NCI-H2196 (cell line): ENCODE results near the gene ZNF616.

Source experiments
- DNase-seq: peaks from one replicate; lab custom pipeline; 2025; ENCODE audit not compliant: unreplicated experiment; lab: John Stamatoyannopoulos, UW

The ZNF616 gene

GRCh38 chr19:52139252-52140031 is at the start of gene ZNF616:
Gene ZNF616 (minus strand): TSS chr19:52139938. CDS start chr19:52130512, 9,426 bp downstream.
- peak; percentile 96 for DNase-seq

DNA sequence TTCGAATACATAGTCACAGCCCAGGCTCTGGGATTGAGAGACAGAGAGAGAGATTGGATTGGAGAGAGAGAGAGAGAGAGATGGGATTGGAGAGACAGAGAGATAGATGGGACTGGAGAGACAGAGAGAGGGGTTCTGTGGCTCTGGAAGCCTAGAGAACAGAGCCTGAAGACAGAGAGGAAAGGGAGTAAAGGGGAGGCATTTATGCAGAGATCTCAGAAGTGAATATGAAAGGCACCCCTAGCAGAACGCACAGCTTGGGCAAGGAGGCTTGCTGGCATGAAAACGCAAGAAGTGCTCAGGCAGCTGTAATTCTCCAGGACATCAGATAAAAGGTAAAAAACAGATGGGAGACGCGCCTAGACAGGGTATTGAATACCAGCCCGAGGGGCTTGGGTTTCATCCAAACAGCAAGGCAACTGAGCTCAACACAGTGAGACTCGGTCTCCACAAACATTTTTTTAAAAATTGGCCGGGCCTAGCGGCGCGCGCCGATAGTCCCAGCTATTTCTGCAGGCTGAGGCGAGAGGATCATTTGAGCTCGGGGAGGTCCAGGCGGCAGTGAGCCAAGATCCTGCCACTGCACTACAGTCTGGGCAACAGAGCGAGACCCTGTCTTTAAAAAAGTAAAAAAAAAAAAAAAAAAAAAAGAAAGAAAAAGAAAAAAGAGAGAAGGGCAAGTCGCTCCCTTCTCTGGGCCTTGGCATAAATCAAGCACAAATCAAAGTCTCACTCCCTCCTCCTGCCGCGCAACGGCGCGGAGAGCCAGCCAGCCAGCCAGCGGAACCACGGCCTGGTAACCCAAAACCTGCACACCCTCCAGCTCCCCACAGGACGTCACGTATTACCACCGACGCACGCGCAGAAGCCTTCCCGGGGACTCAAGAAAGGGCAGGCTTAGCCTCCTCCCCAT is 49.3 kb upstream of the ZNF616 start:
- peak; percentile 57 for DNase-seq

- no peak for DNase-seq
Measured at GRCh38 chr19:52187407-52187806, 47.7 kb upstream of the ZNF616 start.

- DNase-seq = no peak
Measured at GRCh38 chr19:52176574-52176973, 36.8 kb upstream of the ZNF616 start.

DNA sequence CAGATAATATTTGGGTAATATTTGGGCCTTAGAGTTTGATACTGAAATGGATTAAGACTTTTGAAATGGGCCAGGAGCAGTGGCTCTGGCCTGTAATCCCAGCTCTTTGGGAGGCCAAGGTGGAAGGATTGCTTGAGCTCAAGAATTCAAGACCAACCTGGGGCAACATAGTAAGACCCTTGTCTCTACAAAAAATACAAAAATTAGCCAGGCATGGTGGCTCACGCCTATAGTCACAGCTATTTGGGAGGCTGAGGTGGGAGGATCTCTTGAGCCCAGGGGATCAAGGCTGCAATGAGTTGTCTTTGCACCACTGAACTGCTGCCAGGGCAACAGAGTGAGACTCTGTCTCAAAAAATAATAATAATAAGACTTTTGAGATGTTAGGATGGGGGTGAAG is 32.6 kb upstream of the ZNF616 start:
- DNase-seq = no peak

DNA sequence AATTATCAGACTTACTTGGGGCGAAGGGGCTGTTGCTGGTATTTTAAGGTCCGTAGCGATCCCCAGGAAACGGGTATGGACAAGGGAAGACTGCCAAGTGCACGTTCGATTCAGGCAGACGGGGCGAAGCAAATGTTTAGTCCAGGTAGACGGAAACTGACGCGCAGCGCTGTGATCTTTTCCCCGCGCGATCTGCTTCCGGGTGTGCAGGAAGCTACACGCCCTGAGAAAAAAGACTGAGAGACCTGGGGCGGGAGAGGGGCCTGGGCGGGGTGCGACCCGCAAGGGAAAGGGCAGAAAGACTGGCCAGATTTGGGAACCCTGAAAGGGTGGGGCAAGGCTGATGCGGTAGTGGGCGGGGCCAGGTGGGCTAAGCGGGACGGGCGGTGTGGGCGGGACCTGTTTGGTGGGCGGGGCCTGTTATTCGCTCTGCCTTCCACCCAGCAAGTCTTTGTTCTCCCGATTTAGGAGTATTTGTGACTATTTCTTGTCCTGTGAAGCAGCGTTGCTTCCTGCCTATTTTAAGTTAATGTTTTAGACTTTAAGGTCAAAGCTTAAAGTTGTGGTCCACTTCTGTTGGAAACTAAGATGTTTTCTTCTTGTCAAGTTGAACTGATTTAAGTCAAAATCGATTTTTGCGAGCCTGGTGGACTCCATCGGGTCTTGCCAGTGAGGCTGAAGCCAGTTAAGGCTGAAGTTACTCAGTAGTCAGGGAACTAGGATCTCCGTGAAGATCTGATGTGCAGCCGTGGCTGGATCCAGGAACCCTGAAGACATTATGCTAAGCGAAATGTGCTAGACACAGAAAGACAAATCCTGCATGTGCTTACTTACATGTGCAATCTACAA is 31.8 kb upstream of the ZNF616 start, which contains the start of gene ZNF836:
TSS of gene ZNF836 (minus strand) at position 301 of the 849 bp plus-strand sequence. CDS start 3,549 bp downstream, outside the sequence.
- DNase-seq = peak; percentile 75

- no peak for DNase-seq
Measured at GRCh38 chr19:52170863-52171320, 31.2 kb upstream of the ZNF616 start.

DNA sequence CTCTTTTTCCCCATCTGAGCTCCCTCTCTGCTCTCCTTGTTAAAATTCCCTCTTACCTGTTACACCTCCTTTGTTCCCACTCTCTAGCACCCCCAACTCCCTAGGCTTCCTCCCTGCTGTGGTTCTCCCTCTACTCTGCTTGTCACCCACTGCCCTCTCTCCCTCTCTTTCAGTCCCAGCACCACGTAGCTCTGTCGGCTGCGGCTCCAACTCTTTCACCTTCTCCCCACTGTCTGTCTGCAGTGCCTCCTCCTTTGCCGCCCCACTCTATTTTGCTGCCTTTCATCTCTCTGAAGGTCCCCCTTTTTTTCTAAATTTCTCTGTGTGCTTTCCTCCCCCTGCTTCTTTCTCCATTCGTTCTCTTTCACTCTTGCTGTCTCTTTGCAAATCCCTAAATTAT is 30.6 kb upstream of the ZNF616 start:
- DNase-seq = no peak

DNA sequence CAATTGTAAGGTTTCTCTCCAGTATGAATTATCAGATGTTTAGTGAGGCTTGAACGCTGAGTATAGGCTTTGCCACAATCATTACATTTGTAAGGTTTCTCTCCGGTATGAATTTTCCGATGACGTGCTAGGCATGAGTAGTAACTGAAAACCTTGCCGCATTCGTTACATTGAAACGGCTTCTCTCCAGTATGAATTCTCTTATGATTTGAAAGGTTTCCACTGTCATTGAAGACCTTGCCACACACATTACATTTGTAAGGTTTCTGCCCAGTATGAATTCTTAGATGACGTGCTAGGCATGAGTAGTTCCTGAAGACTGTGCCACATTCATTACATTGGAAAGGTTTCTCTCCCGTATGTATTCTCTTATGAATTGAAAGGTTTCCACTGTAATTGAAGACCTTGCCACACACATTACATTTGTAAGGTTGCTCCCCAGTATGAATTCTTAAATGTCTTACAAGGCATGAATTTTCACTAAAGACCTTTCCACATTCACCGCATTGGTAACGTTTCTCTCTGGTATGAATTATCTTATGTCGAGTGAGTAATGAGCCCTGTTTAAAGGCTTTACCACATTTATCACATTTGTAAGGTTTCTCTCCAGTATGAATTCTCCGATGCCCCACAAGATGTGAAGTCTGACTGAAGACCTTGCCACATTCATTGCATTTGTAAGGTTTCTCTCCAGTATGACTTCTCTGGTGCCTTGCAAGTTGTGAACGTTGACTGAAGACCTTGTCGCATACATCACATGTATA is 16.0 kb upstream of the ZNF616 start:
- no peak for DNase-seq

GRCh38 chr19:52148256-52148655 is 8.5 kb upstream of the ZNF616 start:
- DNase-seq = no peak

DNA sequence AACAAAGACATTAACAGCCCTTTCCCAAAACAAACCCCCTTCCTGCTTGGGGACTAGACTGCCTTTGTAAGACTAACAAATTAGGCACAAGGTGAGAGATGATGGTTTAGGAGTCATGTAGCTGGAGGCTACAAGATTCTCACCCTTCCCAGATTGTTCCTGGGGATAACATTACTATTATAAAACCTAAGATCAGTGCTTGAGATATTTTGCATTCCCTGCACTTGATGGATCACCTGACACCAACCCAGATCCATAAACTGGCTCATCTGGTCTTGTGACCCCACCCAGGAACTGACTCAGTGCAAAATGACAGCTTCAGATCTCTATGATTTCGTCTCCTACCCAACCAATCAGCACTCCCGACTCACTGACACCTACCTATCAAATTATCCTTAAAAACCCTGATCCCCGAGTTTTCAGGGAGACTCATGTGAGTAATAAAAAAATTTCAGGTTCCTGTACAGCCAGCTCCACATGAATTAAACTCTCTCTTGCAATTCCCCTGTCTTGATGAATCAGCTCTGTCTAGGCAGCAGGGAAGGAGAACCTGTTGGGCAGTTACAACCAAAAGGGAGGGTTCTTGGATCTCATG is 2.4 kb upstream of the ZNF616 start:
- DNase-seq = no peak

DNA sequence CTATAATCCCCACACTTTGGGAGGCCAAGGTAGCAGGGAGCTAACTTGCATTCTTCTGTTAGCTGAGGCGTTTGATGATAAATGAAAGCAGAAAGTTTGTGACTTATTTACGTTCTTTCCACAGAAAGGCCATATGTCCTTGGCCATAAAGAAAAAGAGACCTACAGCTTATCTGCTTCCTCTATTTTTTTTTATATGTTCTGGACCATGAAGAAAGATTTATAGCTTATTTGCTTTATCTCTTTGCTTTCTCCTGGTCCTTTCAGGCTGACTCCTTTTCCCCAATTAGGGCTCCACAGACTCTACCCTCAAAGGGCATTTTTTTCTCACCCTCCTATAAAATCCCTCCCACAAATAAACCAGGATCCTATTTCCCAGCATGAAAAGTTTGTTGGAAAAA is 1.5 kb upstream of the ZNF616 start:
- no peak for DNase-seq

GRCh38 chr19:52140032-52140710 is 433 bp upstream of the ZNF616 start:
- no peak for DNase-seq

DNA sequence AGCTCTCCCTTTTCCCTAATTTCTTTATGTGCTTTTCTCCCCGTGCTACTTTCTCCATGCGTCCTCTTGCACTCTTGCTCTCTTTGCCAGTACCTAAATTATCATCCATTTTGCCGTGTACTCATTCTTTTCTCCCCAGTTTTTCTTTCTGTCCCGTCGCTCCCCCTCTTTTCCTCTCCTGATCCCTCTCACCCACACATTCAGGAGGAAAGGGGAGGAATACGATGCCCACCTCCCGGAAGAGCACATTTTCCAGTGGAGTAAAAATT is 821 bp downstream of the ZNF616 start:
- no peak for DNase-seq

DNA sequence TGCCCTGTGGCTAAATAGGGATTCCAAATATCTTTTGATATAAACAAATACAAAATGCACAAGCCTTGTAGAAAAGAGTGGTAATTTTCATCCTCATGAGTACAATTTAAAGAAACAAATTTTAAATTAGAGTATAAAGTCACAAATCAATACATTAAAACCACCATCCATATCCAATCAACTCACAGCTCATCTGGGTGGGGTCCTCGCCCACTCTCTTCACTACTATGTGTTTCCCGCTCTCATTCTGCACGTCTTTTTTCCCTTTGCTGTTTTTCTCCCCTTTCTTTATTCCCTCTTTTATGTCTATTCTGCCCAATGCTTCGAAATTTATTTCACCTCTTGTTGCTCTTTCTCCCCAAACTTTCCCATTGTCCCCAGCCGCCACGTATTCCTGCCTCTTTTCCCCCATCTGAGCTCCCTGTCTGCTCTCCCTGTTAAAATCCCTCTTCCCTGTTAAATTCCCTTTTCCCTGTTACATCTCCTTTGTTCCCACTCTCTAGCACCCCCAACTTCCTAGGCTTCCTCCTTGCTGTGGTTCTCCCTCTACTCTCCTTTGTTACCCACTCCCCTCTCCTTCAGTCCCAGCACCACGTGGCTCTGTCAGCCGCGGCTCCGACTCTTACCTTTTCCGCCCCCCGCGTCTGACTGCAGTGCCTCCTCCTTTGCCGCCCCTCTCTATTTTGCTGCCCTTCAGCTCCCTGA is 1.3 kb downstream of the ZNF616 start:
- peak; percentile 2 for DNase-seq

- no peak for DNase-seq
Measured at GRCh38 chr19:52120286-52120685, 19.5 kb downstream of the ZNF616 start.

GRCh38 chr19:52115526-52116053 is 24.1 kb downstream of the ZNF616 start:
- DNase-seq = no peak

DNA sequence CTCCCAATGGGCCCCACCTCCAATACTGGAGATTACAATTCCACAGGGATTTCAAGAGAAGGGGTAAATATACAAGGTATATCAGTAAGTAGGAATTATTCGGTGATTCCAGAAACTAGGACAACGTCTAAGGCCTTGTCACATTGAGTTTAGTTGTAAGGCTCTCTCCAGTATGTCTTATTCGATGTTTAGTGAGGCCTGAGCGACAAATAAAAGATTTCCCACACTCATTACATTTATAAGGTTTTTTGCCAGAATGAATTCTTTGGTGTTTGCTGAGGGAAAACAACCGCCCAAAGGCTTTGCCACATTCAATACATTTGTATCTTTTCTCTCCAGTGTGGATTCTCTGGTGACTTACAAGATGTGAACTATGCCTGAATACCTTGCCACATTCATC is 25.0 kb downstream of the ZNF616 start:
- no peak for DNase-seq

DNA sequence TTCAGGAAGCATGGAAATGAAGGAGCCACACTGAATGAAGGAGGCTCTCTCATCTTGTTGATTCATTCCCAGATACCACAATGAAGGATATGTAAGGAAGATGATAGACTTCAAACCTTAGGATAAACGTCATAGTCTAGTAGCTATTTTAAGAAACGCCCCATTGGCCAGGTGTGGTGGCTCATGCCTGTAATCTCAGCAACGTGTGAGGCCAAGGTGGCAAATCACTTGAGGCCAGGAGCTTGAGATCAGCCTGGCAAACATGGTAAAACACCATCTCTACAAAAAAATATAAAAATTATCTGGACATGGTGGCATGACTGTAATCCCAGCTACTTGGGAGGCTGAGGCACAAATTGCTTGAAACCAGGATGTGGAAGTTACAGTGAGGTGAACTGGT is 27.1 kb downstream of the ZNF616 start:
- DNase-seq = no peak
